HepG2 (cell line): Measurements from ENCODE around the gene MIF4GD. TPM values are rescaled to one million over a fixed set of nuclear protein-coding genes. Genes with fewer than 3 reads are reported as not detected.

ENCODE experiments used
- BHLHE40 ChIP-seq: IDR thresholded peaks from 2 replicates; pipeline ENCODE4 v1.6.1; 2011; ENCODE audit warnings: low read length, improper control_type of control experiment
- ELF1 ChIP-seq: sonication (generic); formaldehyde crosslinking; IDR thresholded peaks from 2 replicates; pipeline ENCODE4 v1.4.0; 2020; ENCODE audit warnings: missing genetic modification reagents
- FOXJ3 ChIP-seq: sonication (generic); formaldehyde crosslinking; IDR thresholded peaks from 2 replicates; pipeline ENCODE4 v1.4.0; 2020; ENCODE audit warnings: missing genetic modification reagents, mild to moderate bottlenecking, borderline replicate concordance
- IKZF1 ChIP-seq: fragments of 450-650 bp; IDR thresholded peaks from 2 replicates; pipeline ENCODE4 v1.7.1; 2016
- NFIB ChIP-seq: sonication (generic); formaldehyde crosslinking; IDR thresholded peaks from 2 replicates; pipeline ENCODE4 v1.9.0; 2021; ENCODE audit warnings: missing genetic modification reagents, mild to moderate bottlenecking, borderline replicate concordance
- PCBP2 ChIP-seq: fragments of 200-400 bp; formaldehyde crosslinking; optimal IDR thresholded peaks from 2 replicates; pipeline ENCODE3; 2018; ENCODE audit warnings: low read length, low read depth; ENCODE audit not compliant: poor library complexity, severe bottlenecking
- PRMT3 ChIP-seq: sonication (generic); formaldehyde crosslinking; IDR thresholded peaks from 2 replicates; pipeline ENCODE4 v1.8.1; 2022; ENCODE audit warnings: low read depth, mild to moderate bottlenecking, moderate library complexity, missing genetic modification reagents, borderline replicate concordance
- TRIM24 ChIP-seq: sonication (generic); formaldehyde crosslinking; IDR thresholded peaks from 2 replicates; pipeline ENCODE4 v1.8.0; 2022; ENCODE audit warnings: mild to moderate bottlenecking, missing genetic modification reagents
- ZC3H4 ChIP-seq: sonication (generic); formaldehyde crosslinking; IDR thresholded peaks from 2 replicates; pipeline ENCODE4 v1.4.0; 2020; ENCODE audit warnings: missing genetic modification reagents, borderline replicate concordance
- ZFP82 ChIP-seq: sonication (generic); formaldehyde crosslinking; IDR thresholded peaks from 2 replicates; pipeline ENCODE4 v1.5.1; 2020; ENCODE audit warnings: mild to moderate bottlenecking, missing genetic modification reagents, borderline replicate concordance
- ZGPAT ChIP-seq: IDR thresholded peaks from 2 replicates; pipeline ENCODE4 v1.6.1; 2016; ENCODE audit warnings: mild to moderate bottlenecking
- ZNF207 ChIP-seq: fragments of 450-650 bp; IDR thresholded peaks from 2 replicates; pipeline ENCODE4 v1.6.1; 2016; ENCODE audit warnings: antibody characterized with exemption, borderline replicate concordance
- ZNF251 ChIP-seq: sonication (generic); formaldehyde crosslinking; IDR thresholded peaks from 2 replicates; pipeline ENCODE4 v1.9.0; 2021; ENCODE audit warnings: mild to moderate bottlenecking, missing genetic modification reagents
- ZNF263 ChIP-seq: sonication (generic); formaldehyde crosslinking; IDR thresholded peaks from 2 replicates; pipeline ENCODE4 v1.4.0; 2020; ENCODE audit warnings: missing genetic modification reagents
- ZNF569 ChIP-seq: sonication (generic); formaldehyde crosslinking; IDR thresholded peaks from 2 replicates; pipeline ENCODE4 v1.5.0; 2020; ENCODE audit warnings: mild to moderate bottlenecking, missing genetic modification reagents, moderate library complexity, borderline replicate concordance
- ZNF607 ChIP-seq: sonication (generic); formaldehyde crosslinking; IDR thresholded peaks from 2 replicates; pipeline ENCODE4 v1.5.1; 2020; ENCODE audit warnings: missing genetic modification reagents, mild to moderate bottlenecking, borderline replicate concordance
- ZNF629 ChIP-seq: sonication (generic); formaldehyde crosslinking; conservative IDR thresholded peaks from 2 replicates; pipeline ENCODE4 v1.5.0; 2020; ENCODE audit warnings: missing genetic modification reagents
- ZNF770 ChIP-seq: sonication (generic); formaldehyde crosslinking; IDR thresholded peaks from 2 replicates; pipeline ENCODE4 v1.5.0; 2020; ENCODE audit warnings: mild to moderate bottlenecking, missing genetic modification reagents
- ZNF772 ChIP-seq: sonication (generic); formaldehyde crosslinking; IDR thresholded peaks from 2 replicates; pipeline ENCODE4 v1.5.0; 2020; ENCODE audit warnings: mild to moderate bottlenecking, missing genetic modification reagents
- polyA plus RNA-seq, 8 experiments: library from polyadenylated mRNA; depleted of rRNA in 3 of 8; stranded (reverse) in 7 of 8; unstranded in 1 of 8; fragments of >200 nt; fragmentation: Illumina TruSeq in 4 of 8; extraction: Trizol in 4 of 8; gene quantifications; 2 replicates each; pipeline versions ENCODE4 v1.2.1 to v1.2.3, GENCODE V29; 2011 to 2016; ENCODE audit warnings: low read depth in 4 of 8, missing spikeins in 1 of 8, mixed read lengths in 1 of 8; ENCODE audit not compliant: insufficient read depth in 1 of 8
- total RNA-seq, 5 experiments: library from RNA; depleted of rRNA; stranded (reverse); fragments of >200 nt; fragmentation: Illumina TruSeq; extraction: Trizol; gene quantifications; 2 replicates each; pipeline ENCODE4 v1.2.3, GENCODE V29; 2016; ENCODE audit warnings: low read depth in 1 of 5
- TF ChIP-seq, protein P1 (sequence below): sonication (generic); formaldehyde crosslinking; conservative IDR thresholded peaks from 2 replicates; pipeline ENCODE4 v1.8.1; 2023; ENCODE audit warnings: missing genetic modification reagents
- TF ChIP-seq, protein P2 (sequence below): IDR thresholded peaks from 2 replicates; pipeline ENCODE4 v1.6.1; 2016; ENCODE audit warnings: missing compliant biosample characterization, missing genetic modification reagents, borderline replicate concordance

Gene MIF4GD
- total and polyA plus RNA-seq, 2 of the 13 experiments (the other 11 are each of a cell fraction or from before 2014, with no cell fraction given), result 14.0 to 28.0 TPM

- TF ChIP-seq ZNF251 (CRISPR knock-in tag), result 0 out of 2 replicates have a peak, but pooled peaks have one; percentile 63
- TF ChIP-seq ZNF629 (CRISPR knock-in tag), result 0 out of 2 replicates have a peak, but pooled peaks have one; percentile 7
- no peak for TF ChIP-seq NFIB (CRISPR knock-in tag)
- TF ChIP-seq ZC3H4 (CRISPR knock-in tag), result no peak
- TF ChIP-seq, protein P1, sequence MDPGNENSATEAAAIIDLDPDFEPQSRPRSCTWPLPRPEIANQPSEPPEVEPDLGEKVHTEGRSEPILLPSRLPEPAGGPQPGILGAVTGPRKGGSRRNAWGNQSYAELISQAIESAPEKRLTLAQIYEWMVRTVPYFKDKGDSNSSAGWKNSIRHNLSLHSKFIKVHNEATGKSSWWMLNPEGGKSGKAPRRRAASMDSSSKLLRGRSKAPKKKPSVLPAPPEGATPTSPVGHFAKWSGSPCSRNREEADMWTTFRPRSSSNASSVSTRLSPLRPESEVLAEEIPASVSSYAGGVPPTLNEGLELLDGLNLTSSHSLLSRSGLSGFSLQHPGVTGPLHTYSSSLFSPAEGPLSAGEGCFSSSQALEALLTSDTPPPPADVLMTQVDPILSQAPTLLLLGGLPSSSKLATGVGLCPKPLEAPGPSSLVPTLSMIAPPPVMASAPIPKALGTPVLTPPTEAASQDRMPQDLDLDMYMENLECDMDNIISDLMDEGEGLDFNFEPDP, result no peak
- peak; percentile 93 for TF ChIP-seq ZGPAT
- no peak for TF ChIP-seq PRMT3
- TF ChIP-seq PCBP2, result no peak
- TF ChIP-seq ZNF569, result no peak
- TF ChIP-seq ZNF772, result 0 out of 2 replicates have a peak, but pooled peaks have one; percentile 63
- peak; percentile 87 for TF ChIP-seq ZNF607
- peak; percentile 73; the same call in 1 of the 2 replicates for TF ChIP-seq ZFP82
- TF ChIP-seq IKZF1, result no peak
- TF ChIP-seq ELF1 (CRISPR knock-in tag), result peak; percentile 40; the same call in 1 of the 2 replicates
- TF ChIP-seq, protein P2, sequence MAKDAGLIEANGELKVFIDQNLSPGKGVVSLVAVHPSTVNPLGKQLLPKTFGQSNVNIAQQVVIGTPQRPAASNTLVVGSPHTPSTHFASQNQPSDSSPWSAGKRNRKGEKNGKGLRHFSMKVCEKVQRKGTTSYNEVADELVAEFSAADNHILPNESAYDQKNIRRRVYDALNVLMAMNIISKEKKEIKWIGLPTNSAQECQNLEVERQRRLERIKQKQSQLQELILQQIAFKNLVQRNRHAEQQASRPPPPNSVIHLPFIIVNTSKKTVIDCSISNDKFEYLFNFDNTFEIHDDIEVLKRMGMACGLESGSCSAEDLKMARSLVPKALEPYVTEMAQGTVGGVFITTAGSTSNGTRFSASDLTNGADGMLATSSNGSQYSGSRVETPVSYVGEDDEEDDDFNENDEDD (CRISPR knock-in tag), result peak; percentile 50; the same call in 1 of the 2 replicates
- peak; percentile 82 for TF ChIP-seq ZNF263 (CRISPR knock-in tag)
- TF ChIP-seq FOXJ3 (CRISPR knock-in tag), result 0 out of 2 replicates have a peak, but pooled peaks have one; percentile 47
- no peak; the same call in 1 of the 2 replicates for TF ChIP-seq ZNF770
- TF ChIP-seq ZNF207, result no peak
- no peak for TF ChIP-seq TRIM24 (CRISPR knock-in tag)
- TF ChIP-seq BHLHE40, result peak; percentile 53; the same call in 1 of the 2 replicates
Measured at GRCh38 chr17:75308732-75309629, 38.0 kb upstream of the MIF4GD start (continued).
